Astrocyte (in vitro differentiated cells and primary cell): ENCODE results near the gene PLS3. TPM values are rescaled to one million over a fixed set of nuclear protein-coding genes. Genes with fewer than 3 reads are reported as not detected.

Source experiments
- DNase-seq: peaks from one replicate; pipeline ENCODE4 v3.0.0-alpha.2; 2010; ENCODE audit warnings: low read depth
- FAIRE-seq: peaks from 2 replicates; lab custom pipeline; 2011; peaks lifted over from hg19 to GRCh38; lab: Jason Lieb, UNC
- H2AFZ ChIP-seq: 2 replicates; pipeline ENCODE4 v1.6.0; 2012; ENCODE audit warnings: low read depth, low read length, inconsistent platforms
- H3K27ac ChIP-seq: 2 replicates; pipeline ENCODE4 v1.5.1; 2011; ENCODE audit warnings: low read depth, low read length, inconsistent platforms
- H3K27me3 ChIP-seq: 2 replicates; pipeline ENCODE4 v1.6.0; 2011; ENCODE audit warnings: low read length, inconsistent platforms; ENCODE audit not compliant: insufficient read depth
- H3K36me3 ChIP-seq: 2 replicates; pipeline ENCODE4 v1.5.1; 2011; ENCODE audit warnings: low read length, inconsistent platforms; ENCODE audit not compliant: insufficient read depth
- H3K4me1 ChIP-seq: 2 replicates; pipeline ENCODE4 v1.5.1; 2011; ENCODE audit warnings: low read length, inconsistent platforms; ENCODE audit not compliant: insufficient read depth
- H3K4me2 ChIP-seq: 2 replicates; pipeline ENCODE4 v1.6.0; 2012; ENCODE audit warnings: low read length, inconsistent platforms
- H3K4me3 ChIP-seq: 2 replicates; pipeline ENCODE4 v1.5.1; 2011; ENCODE audit warnings: low read depth, mild to moderate bottlenecking, low read length, inconsistent platforms; ENCODE audit not compliant: insufficient read depth
- H3K79me2 ChIP-seq: 2 replicates; pipeline ENCODE4 v1.6.0; 2012; ENCODE audit warnings: mild to moderate bottlenecking, low read length, inconsistent platforms; ENCODE audit not compliant: insufficient read depth
- H3K9ac ChIP-seq: 2 replicates; pipeline ENCODE4 v1.6.0; 2012; ENCODE audit warnings: mild to moderate bottlenecking, low read length, inconsistent platforms
- H3K9me3 ChIP-seq: 2 replicates; pipeline ENCODE4 v1.5.1; 2012; ENCODE audit warnings: low read depth, mild to moderate bottlenecking, low read length, inconsistent platforms; ENCODE audit not compliant: insufficient read depth
- H4K20me1 ChIP-seq: 2 replicates; pipeline ENCODE4 v1.6.0; 2012; ENCODE audit warnings: low read length, inconsistent platforms; ENCODE audit not compliant: insufficient read depth
- H3K27ac Mint-ChIP-seq: one replicate; pipeline ENCODE4 v1.8.0; 2021; ENCODE audit warnings: mild to moderate bottlenecking, mixed read lengths; ENCODE audit not compliant: unreplicated experiment
- H3K27me3 Mint-ChIP-seq: one replicate; pipeline ENCODE4 v1.8.0; 2021; ENCODE audit warnings: low read depth, mixed read lengths; ENCODE audit not compliant: unreplicated experiment
- H3K36me3 Mint-ChIP-seq: one replicate; pipeline ENCODE4 v1.8.0; 2021; ENCODE audit warnings: low read depth, mixed read lengths; ENCODE audit not compliant: unreplicated experiment
- H3K4me1 Mint-ChIP-seq: one replicate; pipeline ENCODE4 v1.8.0; 2021; ENCODE audit warnings: low read depth, mixed read lengths; ENCODE audit not compliant: unreplicated experiment
- H3K4me3 Mint-ChIP-seq: one replicate; pipeline ENCODE4 v1.8.0; 2021; ENCODE audit warnings: mild to moderate bottlenecking, moderate library complexity, mixed read lengths; ENCODE audit not compliant: unreplicated experiment
- H3K9me3 Mint-ChIP-seq: one replicate; pipeline ENCODE4 v1.8.0; 2021; ENCODE audit warnings: mild to moderate bottlenecking, mixed read lengths; ENCODE audit not compliant: unreplicated experiment
- CTCF ChIP-seq: IDR thresholded peaks from 2 replicates; pipeline ENCODE4 v1.5.1; 2011; ENCODE audit warnings: low read depth, mild to moderate bottlenecking, inconsistent platforms, low read length, moderate library complexity; ENCODE audit not compliant: insufficient read depth
- EZH2 ChIP-seq: IDR thresholded peaks from 2 replicates; pipeline ENCODE4 v1.6.1; 2012; ENCODE audit warnings: mild to moderate bottlenecking, low read length, inconsistent platforms; ENCODE audit not compliant: insufficient read depth
- total RNA-seq: library from RNA; stranded (reverse); gene quantifications from 2 replicates; pipeline ENCODE4 v1.2.1, GENCODE V29; 2021

PLS3 gene
- total RNA-seq, 1 donor from 2014 or later: 313 TPM

- Mint-ChIP-seq H3K27me3 (peaks cover 2% of the 10 kb centered on the region), H3K4me1 (no peaks in the 10 kb centered on the region), H3K4me3 (no peak overlapping the region), H3K36me3 (no peaks in the 10 kb centered on the region), H3K9me3 (no peaks in the 10 kb centered on the region), H3K27ac (no peak overlapping the region)
- H3K9me3 ChIP-seq: no peaks in the 10 kb centered on the region
- no peaks in the 10 kb centered on the region for H3K4me1 ChIP-seq
- H3K79me2 ChIP-seq: no peaks in the 10 kb centered on the region
- H3K36me3 ChIP-seq: no peaks in the 10 kb centered on the region
- TF ChIP-seq EZH2 (no peak), CTCF (no peak)
- no peak overlapping the region for H3K4me2 ChIP-seq
- no peak overlapping the region for H3K9ac ChIP-seq
- no peak overlapping the region for H2AFZ ChIP-seq
- H3K27ac ChIP-seq: no peak overlapping the region
- DNase-seq: no peak
- no peak for FAIRE-seq
- no peaks in the 10 kb centered on the region for H3K27me3 ChIP-seq
- H4K20me1 ChIP-seq: no peaks in the 10 kb centered on the region
- no peak overlapping the region for H3K4me3 ChIP-seq
Measured at GRCh38 chrX:115696939-115697338, 136.0 kb downstream of the PLS3 start.

GRCh38 chrX:115697806-115698205, 136.8 kb downstream of the PLS3 start:
- DNase-seq (no peak), FAIRE-seq (peak; percentile 43)
- Histone ChIP-seq H3K79me2 (no peaks in the 10 kb centered on the region), H2AFZ (no peak overlapping the region), H3K4me3 (no peak overlapping the region), H3K36me3 (no peaks in the 10 kb centered on the region), H3K9me3 (no peaks in the 10 kb centered on the region), H3K27ac (no peak overlapping the region), H3K27me3 (no peaks in the 10 kb centered on the region), H3K4me1 (no peaks in the 10 kb centered on the region), H4K20me1 (no peaks in the 10 kb centered on the region), H3K9ac (no peak overlapping the region), H3K4me2 (no peak overlapping the region)
- H3K4me3 Mint-ChIP-seq: no peak overlapping the region
- H3K36me3 Mint-ChIP-seq: no peaks in the 10 kb centered on the region
- TF ChIP-seq EZH2: no peak
- TF ChIP-seq CTCF: no peak
- no peaks in the 10 kb centered on the region for H3K9me3 Mint-ChIP-seq
- no peaks in the 10 kb centered on the region for H3K4me1 Mint-ChIP-seq
- H3K27ac Mint-ChIP-seq: no peak overlapping the region
- peaks cover 2% of the 10 kb centered on the region for H3K27me3 Mint-ChIP-seq
